ENCODE data around the gene DVL3. TPM values are rescaled to one million over a fixed set of nuclear protein-coding genes. Genes with fewer than 3 reads are reported as not detected.

The DVL3 gene
- polyA plus RNA-seq, 1 experiment: 33.9 TPM

DNA sequence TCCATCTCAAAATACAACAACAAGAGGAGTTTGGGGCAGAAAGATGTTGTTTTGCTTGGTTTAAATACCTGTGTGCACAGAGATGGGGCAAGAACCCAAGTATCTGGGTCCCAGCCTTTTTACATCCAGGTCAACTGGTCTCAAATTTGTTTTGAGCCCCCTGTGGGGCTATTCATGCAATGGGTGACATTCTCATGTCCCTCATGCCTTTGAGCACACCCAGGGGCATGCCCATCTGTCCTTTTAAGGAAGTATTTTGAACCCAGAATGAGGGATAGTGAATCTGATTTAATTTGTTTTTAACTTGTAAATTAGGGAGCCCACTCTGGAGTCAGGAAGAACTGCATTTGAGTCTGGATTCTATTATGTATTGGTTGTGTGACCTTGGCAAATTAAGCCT lies 45.6 kb downstream of the DVL3 start:
- DNase-seq (ENCODE audit: low read depth): no peak
- TF ChIP-seq, protein P1, sequence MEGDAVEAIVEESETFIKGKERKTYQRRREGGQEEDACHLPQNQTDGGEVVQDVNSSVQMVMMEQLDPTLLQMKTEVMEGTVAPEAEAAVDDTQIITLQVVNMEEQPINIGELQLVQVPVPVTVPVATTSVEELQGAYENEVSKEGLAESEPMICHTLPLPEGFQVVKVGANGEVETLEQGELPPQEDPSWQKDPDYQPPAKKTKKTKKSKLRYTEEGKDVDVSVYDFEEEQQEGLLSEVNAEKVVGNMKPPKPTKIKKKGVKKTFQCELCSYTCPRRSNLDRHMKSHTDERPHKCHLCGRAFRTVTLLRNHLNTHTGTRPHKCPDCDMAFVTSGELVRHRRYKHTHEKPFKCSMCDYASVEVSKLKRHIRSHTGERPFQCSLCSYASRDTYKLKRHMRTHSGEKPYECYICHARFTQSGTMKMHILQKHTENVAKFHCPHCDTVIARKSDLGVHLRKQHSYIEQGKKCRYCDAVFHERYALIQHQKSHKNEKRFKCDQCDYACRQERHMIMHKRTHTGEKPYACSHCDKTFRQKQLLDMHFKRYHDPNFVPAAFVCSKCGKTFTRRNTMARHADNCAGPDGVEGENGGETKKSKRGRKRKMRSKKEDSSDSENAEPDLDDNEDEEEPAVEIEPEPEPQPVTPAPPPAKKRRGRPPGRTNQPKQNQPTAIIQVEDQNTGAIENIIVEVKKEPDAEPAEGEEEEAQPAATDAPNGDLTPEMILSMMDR (IDR thresholded peaks at IDR 0.05; ENCODE audit: insufficient read depth, low read depth, low read length): no peak
- no peak overlapping the region for H3K4me3 ChIP-seq (ENCODE audit: low read depth, low read length)
- CTCF ChIA-PET: no interaction called here
- POLR2A ChIA-PET: no interaction called here
- peaks cover 4% of the 10 kb centered on the region; the same call in 1 of the 2 replicates for H3K27me3 ChIP-seq (ENCODE audit: control insufficient read depth, insufficient read depth, low read length)
- H3K36me3 ChIP-seq (ENCODE audit: control insufficient read depth, insufficient read depth, low read length): peaks cover 4% of the 10 kb centered on the region; the same call in 1 of the 2 replicates

DNA sequence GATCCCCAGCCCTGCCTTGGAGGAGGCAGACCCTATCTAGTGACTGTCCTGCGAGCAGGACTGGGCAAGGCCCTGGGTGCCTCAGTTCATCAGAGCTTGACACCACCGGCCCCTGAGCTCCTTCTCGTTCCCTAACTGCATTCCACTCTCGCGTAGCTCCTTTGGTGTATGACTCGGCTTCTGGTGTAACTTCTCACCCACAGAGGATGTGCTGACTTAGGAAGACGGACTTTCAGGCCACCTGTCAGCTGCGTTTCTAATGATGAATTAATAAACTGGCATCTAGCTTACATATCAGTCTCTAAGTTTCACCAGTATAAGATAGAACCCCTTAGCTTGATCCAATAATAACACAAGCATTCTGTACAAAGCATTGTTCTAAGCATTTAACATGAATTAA lies 48.3 kb downstream of the DVL3 start:
- CTCF ChIA-PET: interaction anchor here (1.6 kb wide), 1 partner anchor 24 kb away, joined by 5 read pairs; no protein-coding TSS in a partner anchor
- H3K36me3 ChIP-seq (ENCODE audit: control insufficient read depth, insufficient read depth, low read length): no peaks in the 10 kb centered on the region
- H3K27me3 ChIP-seq (ENCODE audit: control insufficient read depth, insufficient read depth, low read length): peaks cover 6% of the 10 kb centered on the region; the same call in 1 of the 2 replicates
- TF ChIP-seq, protein P1 (IDR thresholded peaks at IDR 0.05; ENCODE audit: insufficient read depth, low read depth, low read length): no peak
- no peak for DNase-seq (ENCODE audit: low read depth)
- POLR2A ChIA-PET: no interaction called here
- no peak overlapping the region for H3K4me3 ChIP-seq (ENCODE audit: low read depth, low read length)

DNA sequence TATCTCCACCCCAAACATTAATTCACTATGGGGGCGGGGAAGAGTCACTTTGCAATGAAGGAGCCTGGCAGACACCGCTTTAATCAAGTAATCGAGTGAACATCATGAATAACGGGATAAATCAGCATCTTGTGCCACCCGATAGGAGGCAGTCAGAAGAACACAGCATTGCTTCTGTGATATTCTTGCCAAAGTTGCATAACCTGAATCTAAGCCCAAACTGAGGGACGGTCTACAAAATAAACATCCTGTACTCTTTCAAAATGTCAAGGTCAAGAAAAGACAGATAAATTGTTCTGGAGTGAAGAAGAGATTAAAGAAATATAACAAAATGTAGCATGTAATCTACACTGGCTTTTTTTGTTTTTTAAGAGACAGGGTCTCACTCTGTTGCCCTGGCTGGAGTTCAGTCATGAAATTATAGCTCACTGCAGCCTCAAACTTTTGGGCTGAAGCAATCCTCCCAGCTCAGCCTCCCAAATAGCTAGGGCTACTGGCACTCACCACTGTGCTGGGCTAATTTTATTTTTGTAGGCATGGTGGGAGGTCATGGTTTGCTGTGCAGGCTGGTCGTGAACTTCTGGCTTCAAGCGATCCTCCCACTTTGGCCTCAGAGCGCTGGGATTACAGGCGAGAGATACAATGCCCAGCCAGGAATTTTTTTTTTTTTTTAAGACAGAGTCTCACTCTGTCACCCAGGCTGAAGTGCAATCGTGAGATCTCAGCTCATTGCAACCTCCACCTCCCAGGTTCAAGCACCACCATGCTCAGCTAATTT lies 54.2 kb downstream of the DVL3 start:
- Histone ChIP-seq H3K27me3 (ENCODE audit: control insufficient read depth, insufficient read depth, low read length) (peaks cover 5% of the 10 kb centered on the region; the same call in 1 of the 2 replicates), H3K4me3 (ENCODE audit: low read depth, low read length) (no peak overlapping the region), H3K36me3 (ENCODE audit: control insufficient read depth, insufficient read depth, low read length) (no peaks in the 10 kb centered on the region)
- ChIA-PET POLR2A (no interaction called here), CTCF (interaction anchor here (0.6 to 5.2 kb wide), 2 partner anchors 18 to 77 kb away, joined by 3 to 29 read pairs; no protein-coding TSS in a partner anchor)
- no peak for DNase-seq (ENCODE audit: low read depth)
- TF ChIP-seq, protein P1 (IDR thresholded peaks at IDR 0.05; ENCODE audit: insufficient read depth, low read depth, low read length): no peak

DNA sequence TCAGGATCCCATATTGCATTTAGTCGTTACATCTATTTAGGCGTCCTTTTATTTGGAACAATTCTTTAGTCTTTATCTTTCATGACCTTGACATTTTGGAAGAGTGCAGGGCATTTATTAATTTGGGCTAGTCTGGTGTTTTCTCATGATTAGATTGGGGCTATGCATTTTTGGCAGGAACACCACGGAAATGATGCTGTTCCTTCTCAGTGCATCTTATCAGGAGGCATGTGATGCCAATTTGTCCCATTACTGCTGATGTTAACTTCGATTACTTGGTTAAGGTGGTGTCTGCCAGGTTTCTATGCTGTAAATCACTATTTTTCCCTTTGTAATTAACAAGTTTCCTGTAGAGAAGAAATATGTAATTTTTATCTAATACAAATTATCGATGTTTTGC lies 56.1 kb downstream of the DVL3 start:
- Histone ChIP-seq H3K4me3 (ENCODE audit: low read depth, low read length) (no peak overlapping the region), H3K36me3 (ENCODE audit: control insufficient read depth, insufficient read depth, low read length) (no peaks in the 10 kb centered on the region), H3K27me3 (ENCODE audit: control insufficient read depth, insufficient read depth, low read length) (peaks cover 5% of the 10 kb centered on the region; the same call in 1 of the 2 replicates)
- POLR2A ChIA-PET: no interaction called here
- TF ChIP-seq, protein P1 (IDR thresholded peaks at IDR 0.05; ENCODE audit: insufficient read depth, low read depth, low read length): no peak
- CTCF ChIA-PET: interaction anchor here (5.2 kb wide), 1 partner anchor 16 kb away, joined by 29 read pairs; no protein-coding TSS in a partner anchor
- DNase-seq (ENCODE audit: low read depth): no peak

DNA sequence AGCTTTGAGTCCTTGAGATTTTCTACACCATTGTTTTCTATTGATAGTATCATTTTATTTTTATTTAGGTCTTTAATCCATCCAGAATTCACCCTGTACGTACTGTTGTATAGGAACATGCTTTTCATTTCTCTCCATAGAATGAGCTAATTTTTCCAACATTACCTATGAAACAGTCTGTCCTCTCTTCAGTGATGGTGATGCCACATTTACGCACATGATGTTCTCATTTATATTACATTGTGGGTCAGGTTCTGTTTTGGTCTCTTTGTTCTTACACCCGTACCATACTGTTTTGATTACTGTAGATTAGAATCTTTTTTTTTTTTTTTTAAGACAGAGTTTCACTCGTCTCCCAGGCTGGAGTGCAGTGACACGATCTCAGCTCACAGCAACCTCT lies 56.5 kb downstream of the DVL3 start:
- TF ChIP-seq, protein P1 (IDR thresholded peaks at IDR 0.05; ENCODE audit: insufficient read depth, low read depth, low read length): no peak
- ChIA-PET POLR2A (no interaction called here), CTCF (interaction anchor here (5.2 kb wide), 1 partner anchor 16 kb away, joined by 29 read pairs; no protein-coding TSS in a partner anchor)
- H3K27me3 ChIP-seq (ENCODE audit: control insufficient read depth, insufficient read depth, low read length): peaks cover 4% of the 10 kb centered on the region; the same call in 1 of the 2 replicates
- no peaks in the 10 kb centered on the region for H3K36me3 ChIP-seq (ENCODE audit: control insufficient read depth, insufficient read depth, low read length)
- DNase-seq (ENCODE audit: low read depth): no peak
- H3K4me3 ChIP-seq (ENCODE audit: low read depth, low read length): no peak overlapping the region

Data from BJ (cell line).